ENCODE results near the gene TOR1AIP1.
A peak's percentile ranks its signal among the peaks of the same experiment; 100 is the strongest.

DNA sequence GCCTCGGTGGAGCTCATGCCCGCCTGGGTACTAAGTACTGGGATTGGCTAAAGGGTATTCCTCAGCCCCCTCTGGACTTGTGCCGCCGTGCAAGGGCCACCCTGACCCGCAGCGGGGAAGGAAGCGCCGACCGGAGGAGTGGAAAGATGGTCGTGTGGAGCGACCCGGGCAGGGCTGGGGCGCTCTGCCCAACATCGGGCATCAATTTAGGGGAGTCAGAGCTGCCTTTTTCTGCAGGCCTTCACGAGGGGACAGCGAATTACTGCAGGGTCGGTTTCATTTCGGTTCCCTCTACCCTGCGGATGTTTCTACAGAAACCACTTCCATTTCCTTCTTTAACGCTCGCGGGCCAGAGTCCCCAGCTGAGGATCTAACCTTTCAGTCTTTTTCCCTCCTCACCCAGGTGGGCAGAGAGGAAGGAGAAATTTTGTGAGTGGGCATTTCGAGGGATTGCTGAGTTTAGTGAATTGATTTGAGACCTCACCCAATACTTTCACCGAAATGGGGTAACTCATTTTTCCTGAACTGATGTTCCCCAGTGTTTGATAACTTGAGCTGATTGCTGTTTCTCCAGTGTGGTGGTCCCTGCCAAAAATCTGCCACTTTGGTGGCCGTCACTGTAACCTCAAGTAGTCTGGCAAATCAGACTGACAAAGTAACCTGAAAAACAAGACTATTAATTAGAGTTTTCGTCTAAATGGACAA lies 1.1 kb downstream of the TOR1AIP1 start:
- TF ChIP-seq POLR2A (IDR thresholded peaks at IDR 0.05; ENCODE audit: low read depth, low read length): 0 out of 2 replicates have a peak, but pooled peaks have one; percentile 35
- TF ChIP-seq TAF1 (IDR thresholded peaks at IDR 0.05; ENCODE audit: low read depth, low read length): no peak
- TF ChIP-seq POLR2AphosphoS5 (IDR thresholded peaks at IDR 0.05; ENCODE audit: low read depth, low read length): peak; percentile 22
- TF ChIP-seq POU2F2 (IDR thresholded peaks at IDR 0.05; ENCODE audit: low read depth, low read length): peak; percentile 1; the same call in 1 of the 2 replicates
- no peak for TF ChIP-seq PAX5 (IDR thresholded peaks at IDR 0.05; ENCODE audit: insufficient read depth, low read length, severe bottlenecking)
